Cerebellar cortex (tissue), 1 donor: ENCODE results near the gene GOLGA6C.
"Not testable (repeated sequence)": the region's sequence is repeated elsewhere in the genome, so short reads cannot be mapped to it uniquely, and the experiment has no call there.

Experiments used
- DNase-seq: peaks from one replicate; pipeline ENCODE4 v3.0.0-alpha.2; 2015; ENCODE audit warnings: low spot score

GOLGA6C gene

DNA sequence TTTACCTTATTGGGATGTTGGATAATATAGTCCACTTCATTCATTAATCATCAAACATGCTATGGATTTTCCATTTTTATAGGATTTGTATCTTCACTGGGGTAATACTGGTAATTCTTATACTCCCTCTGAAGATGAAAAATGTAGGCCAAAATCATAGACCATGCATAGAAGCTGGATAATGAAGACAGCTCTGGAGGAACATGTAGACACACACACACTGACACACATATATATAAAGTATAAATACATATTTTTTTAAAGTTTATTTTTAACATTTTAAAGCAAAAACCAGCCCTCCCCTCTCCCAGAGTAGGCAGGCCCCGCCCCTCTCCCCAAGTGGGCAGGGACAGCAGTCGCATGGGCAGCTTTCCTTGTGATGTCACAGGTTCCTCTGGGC, at the start of gene GOLGA6C:
Gene GOLGA6C (plus strand): TSS at position 301 of the 400 bp plus-strand sequence. CDS start 265 bp downstream, outside the sequence.
- DNase-seq = not testable (repeated sequence)

DNA sequence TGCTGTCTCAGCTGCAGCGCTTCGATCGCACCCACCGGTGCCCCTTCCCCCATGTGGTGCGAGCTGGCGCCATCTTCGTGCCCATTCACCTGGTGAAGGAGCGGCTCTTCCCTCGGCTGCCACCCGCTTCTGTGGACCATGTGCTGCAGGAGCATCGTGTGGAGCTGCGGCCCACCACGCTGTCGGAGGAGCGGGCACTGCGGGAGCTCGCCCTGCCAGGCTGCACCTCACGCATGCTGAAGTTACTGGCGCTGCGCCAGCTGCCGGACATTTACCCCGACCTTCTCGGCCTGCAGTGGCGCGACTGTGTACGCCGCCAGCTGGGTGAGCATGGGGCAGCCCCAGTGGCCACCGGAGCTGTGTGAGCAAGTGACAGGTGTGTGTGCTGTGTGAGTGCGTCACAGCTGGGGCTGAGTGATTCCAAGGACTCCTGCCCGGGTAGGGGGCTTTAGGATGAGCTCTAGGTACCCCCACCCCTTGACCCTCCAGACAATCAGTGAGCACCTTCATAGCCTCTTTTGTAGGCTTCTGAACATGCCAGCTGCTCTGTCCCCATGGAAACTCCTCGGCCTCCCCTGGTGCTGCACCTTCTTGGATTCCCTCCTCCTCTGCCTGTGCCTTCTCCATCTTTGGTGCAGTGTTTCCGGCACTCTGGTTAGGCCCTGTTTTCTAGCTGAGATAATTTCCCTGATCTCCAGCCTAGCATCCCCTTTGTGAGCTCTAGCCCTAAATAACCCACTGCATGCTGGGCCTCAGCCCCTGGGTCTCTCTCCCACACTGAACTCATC, 49.4 kb upstream of the GOLGA6C start:
- no peak for DNase-seq

GRCh38 chr15:75209289-75209676, 48.9 kb upstream of the GOLGA6C start:
- no peak for DNase-seq

DNA sequence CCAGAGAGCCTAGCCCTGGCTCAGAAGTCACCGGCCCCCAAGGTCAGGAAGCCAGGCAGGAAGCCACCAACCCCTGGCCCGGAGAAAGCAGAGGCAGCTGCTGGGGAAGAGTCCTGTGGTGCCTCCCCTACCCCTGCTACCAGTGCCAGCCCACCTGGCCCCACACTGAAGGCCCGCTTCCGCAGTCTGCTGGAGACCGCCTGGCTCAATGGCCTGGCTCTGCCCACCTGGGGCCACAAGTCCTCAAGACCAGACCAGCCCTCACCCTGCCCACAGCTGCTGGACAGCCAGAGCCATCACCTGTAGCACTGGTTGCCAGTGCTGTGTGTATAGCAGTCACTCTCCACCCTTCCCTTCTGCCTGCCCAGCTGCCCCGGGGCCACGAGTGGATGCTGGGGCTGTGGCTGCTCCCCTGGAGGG, 47.3 kb upstream of the GOLGA6C start:
- no peak for DNase-seq

GRCh38 chr15:75211436-75212199, 46.5 kb upstream of the GOLGA6C start:
- DNase-seq = peak; percentile 42

GRCh38 chr15:75212200-75212858, 45.8 kb upstream of the GOLGA6C start:
- no peak for DNase-seq

DNA sequence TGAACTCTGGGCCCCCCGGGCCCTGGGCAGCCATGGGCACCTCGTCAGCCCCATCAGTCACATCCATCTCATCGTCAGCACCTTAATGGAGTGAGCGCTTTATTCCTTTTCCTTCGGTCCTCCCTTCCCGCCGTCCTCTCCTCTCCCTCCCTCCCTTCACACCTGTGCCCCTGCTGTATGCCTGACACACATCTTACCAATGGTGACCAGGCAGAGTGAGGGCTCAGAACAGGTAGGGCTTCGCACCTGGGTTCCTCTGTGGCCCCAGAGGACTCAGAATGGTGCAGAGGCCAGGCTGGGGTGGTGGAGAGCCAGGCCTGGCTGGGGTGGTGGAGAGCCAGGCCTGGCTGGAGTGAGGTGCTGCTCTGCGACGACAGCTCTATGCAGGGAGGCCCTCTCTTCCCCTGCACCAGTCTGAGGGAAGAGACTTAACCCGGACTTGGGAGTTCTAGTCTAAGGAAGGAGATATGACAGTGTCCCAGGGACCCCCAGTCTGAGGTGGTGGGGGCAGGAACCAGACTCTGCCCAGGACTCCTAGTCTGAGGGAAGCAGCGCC, 44.8 kb upstream of the GOLGA6C start:
- no peak for DNase-seq

DNA sequence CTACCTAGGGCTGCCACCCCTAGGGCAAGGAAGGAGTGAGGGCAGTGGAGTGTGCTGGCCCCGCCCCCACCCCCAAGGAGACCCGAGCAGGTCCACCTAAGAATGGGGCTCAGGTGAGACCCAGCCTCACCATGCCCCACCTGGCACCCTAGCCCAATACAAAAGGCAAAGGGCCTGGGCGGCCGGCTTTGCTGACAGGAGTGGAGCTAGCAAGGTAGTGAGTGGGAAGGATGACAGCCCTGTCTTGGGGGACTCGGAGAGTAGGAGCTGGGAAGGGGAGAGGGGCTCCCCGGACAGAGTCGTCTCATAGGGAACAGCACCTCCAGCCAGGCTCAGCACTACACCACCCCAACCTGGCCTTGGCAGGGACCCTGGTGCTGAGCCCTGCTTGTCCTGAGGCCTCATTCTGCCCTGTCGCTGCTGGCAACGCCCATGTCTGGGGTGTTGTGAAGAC, 44.3 kb upstream of the GOLGA6C start:
- no peak for DNase-seq

GRCh38 chr15:75214293-75215096, 43.6 kb upstream of the GOLGA6C start:
- DNase-seq = no peak

GRCh38 chr15:75215107-75216004, 42.8 kb upstream of the GOLGA6C start:
- DNase-seq = no peak

DNA sequence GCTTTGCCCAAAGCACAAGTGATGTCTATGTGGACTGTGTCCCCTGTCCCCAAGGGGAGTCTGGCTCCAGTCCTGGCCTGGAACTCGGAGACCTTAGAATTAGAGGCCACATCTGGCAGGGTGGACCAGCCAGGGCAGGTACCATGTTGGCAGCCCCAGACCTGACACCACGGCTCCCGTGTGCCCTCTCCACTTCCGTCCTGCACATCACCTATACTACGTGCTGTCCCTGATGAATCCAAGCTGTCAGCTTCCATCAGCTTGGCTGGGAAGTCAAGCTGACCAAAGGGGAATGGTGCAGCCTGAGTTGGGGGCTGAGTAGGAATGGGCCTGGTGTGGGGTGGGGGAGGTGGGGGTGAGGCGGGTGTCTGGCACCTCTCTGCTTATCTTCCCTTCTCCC, 41.1 kb upstream of the GOLGA6C start:
- no peak for DNase-seq

GRCh38 chr15:75217574-75217973, 40.6 kb upstream of the GOLGA6C start:
- not testable (repeated sequence) for DNase-seq

GRCh38 chr15:75219507-75219929, 38.6 kb upstream of the GOLGA6C start:
- DNase-seq = not testable (repeated sequence)

- no peak for DNase-seq
Measured at GRCh38 chr15:75223688-75224087, 34.4 kb upstream of the GOLGA6C start.

- DNase-seq = no peak
Measured at GRCh38 chr15:75224281-75224680, 33.9 kb upstream of the GOLGA6C start.

DNA sequence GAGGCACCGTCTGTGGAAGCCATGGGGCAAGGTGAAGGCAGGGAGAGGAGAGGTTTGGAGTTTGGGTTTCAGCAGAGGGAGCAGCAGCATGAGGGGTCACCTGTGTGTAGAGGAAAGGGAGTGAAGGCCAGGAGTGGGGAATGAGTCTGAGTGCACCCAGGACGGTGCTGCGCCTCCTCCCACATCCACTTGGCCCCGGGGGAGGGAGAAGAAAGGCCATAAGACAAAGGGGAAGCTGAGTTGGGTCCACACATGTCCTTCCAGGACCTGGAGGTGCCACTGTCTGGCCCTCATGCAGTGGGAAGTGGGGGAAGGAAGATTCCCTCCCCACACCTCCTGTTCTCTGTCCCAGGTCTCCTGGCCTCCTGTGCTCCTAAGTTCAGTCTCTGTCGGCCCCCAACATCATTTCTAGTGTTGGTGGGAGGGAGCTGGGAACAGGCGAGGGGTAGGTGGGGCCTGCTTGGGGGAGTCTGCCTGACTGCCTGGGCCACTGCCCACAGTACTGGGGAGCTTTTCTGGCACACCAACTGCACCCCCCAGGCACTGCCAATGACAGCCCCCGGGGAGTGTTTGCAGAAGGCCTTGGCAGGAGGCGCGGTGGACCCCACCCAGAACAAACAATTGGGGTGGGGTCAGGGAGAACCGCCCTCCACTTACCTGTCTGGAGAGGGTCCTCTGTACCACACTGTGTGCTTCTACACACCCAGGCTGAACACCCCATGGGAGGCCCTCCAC, 32.9 kb upstream of the GOLGA6C start:
- not testable (repeated sequence) for DNase-seq

- no peak for DNase-seq
Measured at GRCh38 chr15:75225951-75226732, 32.0 kb upstream of the GOLGA6C start.

DNA sequence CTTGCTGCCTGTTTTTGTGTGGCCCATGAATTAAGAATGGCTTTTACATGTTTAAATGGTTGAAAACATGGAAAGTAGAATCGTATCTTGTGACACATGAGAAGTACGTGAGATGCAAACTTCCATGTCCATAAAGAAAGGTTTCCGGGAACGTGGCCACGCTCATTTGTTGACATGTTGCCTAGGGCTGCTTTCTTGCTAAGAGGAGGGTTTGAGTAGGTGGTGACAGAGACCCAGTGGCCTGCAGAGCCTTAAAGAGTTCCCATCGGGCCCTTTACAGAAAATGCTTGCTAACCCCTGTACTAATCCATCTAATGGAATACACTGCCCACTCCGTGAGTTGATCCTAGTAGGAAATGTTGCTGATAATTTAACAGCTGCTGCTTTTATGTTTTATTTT, 31.0 kb upstream of the GOLGA6C start:
- not testable (repeated sequence) for DNase-seq
